Amniotic stem cell (primary cell): ENCODE measurements around the gene NAA40.

Experiments
- DNase-seq: peaks from one replicate; lab custom pipeline; 2025; lab: John Stamatoyannopoulos, UW

Gene NAA40

GRCh38 chr11:63938479-63939396 lies at the start of gene NAA40:
TSS of gene NAA40 (plus strand) at chr11:63939002. CDS start at chr11:63939097, 95 bp downstream.
- DNase-seq: peak; percentile 77

GRCh38 chr11:63889344-63889743 lies 49.5 kb upstream of the NAA40 start:
- DNase-seq: no peak

GRCh38 chr11:63890368-63890767 lies 48.4 kb upstream of the NAA40 start:
- no peak for DNase-seq

GRCh38 chr11:63892228-63892627 lies 46.6 kb upstream of the NAA40 start:
- DNase-seq: no peak

- no peak for DNase-seq
These were observed 45.4 kb upstream of the NAA40 start for GRCh38 chr11:63893355-63893754.

GRCh38 chr11:63896071-63896470 lies 42.7 kb upstream of the NAA40 start:
- DNase-seq: no peak

- DNase-seq: no peak
These were observed 41.2 kb upstream of the NAA40 start for GRCh38 chr11:63897459-63898146.

GRCh38 chr11:63901660-63902059 lies 37.1 kb upstream of the NAA40 start:
- DNase-seq: no peak

GRCh38 chr11:63903884-63904283 lies 34.9 kb upstream of the NAA40 start:
- DNase-seq: no peak

GRCh38 chr11:63904743-63905142 lies 34.1 kb upstream of the NAA40 start:
- DNase-seq: no peak

- no peak for DNase-seq
These were observed 33.6 kb upstream of the NAA40 start for GRCh38 chr11:63905179-63905578.

GRCh38 chr11:63906087-63906486 lies 32.7 kb upstream of the NAA40 start:
- no peak for DNase-seq

GRCh38 chr11:63906585-63906984 lies 32.2 kb upstream of the NAA40 start:
- no peak for DNase-seq

GRCh38 chr11:63907063-63907462 lies 31.7 kb upstream of the NAA40 start:
- no peak for DNase-seq

GRCh38 chr11:63907808-63908530 lies 30.8 kb upstream of the NAA40 start:
- no peak for DNase-seq

- DNase-seq: no peak
These were observed 30.0 kb upstream of the NAA40 start for GRCh38 chr11:63908631-63909401.

GRCh38 chr11:63909591-63910506 lies 29.0 kb upstream of the NAA40 start:
- no peak for DNase-seq

- DNase-seq: no peak
These were observed 28.1 kb upstream of the NAA40 start for GRCh38 chr11:63910675-63911074.

GRCh38 chr11:63911440-63911839 lies 27.4 kb upstream of the NAA40 start:
- DNase-seq: no peak

- no peak for DNase-seq
These were observed 26.9 kb upstream of the NAA40 start for GRCh38 chr11:63911876-63912275.

- no peak for DNase-seq
These were observed 26.1 kb upstream of the NAA40 start for GRCh38 chr11:63912678-63913077.
